IPS-18a (cell line): Measurements from ENCODE around the gene MEIS1.

Experiments
- H3K27ac ChIP-seq: one replicate; pipeline ENCODE4 v1.5.1; 2013; ENCODE audit warnings: low read length
- H3K27me3 ChIP-seq: one replicate; pipeline ENCODE4 v1.6.1; 2013; ENCODE audit warnings: mild to moderate bottlenecking, low read length; ENCODE audit not compliant: control insufficient read depth, insufficient read depth
- H3K36me3 ChIP-seq: one replicate; pipeline ENCODE4 v1.6.1; 2013; ENCODE audit warnings: low read depth, low read length; ENCODE audit not compliant: control insufficient read depth
- H3K4me1 ChIP-seq: one replicate; pipeline ENCODE4 v1.6.1; 2013; ENCODE audit warnings: low read depth, low read length; ENCODE audit not compliant: control insufficient read depth
- H3K4me3 ChIP-seq: one replicate; pipeline ENCODE4 v1.5.1; 2013; ENCODE audit warnings: low read length
- H3K9ac ChIP-seq: one replicate; pipeline ENCODE4 v1.6.1; 2013; ENCODE audit warnings: mild to moderate bottlenecking, low read length, moderate library complexity
- H3K9me3 ChIP-seq: one replicate; pipeline ENCODE4 v1.6.1; 2013; ENCODE audit warnings: low read depth, low read length; ENCODE audit not compliant: control insufficient read depth

The MEIS1 gene

DNA sequence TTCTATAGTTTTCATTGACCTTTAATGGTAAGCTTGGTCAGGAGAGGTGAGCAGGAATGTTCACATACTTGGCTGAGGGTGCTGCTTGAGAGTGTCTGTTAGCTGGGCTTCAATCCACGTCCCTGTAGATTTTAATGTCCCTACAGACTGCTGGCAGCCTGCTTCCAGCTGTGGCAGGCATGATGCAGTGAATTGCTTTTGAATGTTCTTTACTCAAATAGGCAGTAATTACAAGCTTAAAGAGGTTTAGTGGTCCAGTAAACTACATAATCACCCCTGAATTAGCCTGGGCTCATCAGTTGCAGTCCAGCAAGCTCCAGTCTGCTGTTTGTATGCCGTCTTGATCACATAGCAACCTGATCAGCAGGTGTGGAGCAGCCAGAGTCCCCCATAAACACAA lies 102.1 kb downstream of the MEIS1 start:
- Histone ChIP-seq H3K9ac (no peak overlapping the region), H3K9me3 (no peaks in the 10 kb centered on the region), H3K27ac (no peak overlapping the region), H3K4me1 (peaks cover 14% of the 10 kb centered on the region), H3K4me3 (no peak overlapping the region), H3K36me3 (no peaks in the 10 kb centered on the region), H3K27me3 (no peaks in the 10 kb centered on the region)

GRCh38 chr2:66538291-66538690 lies 103.4 kb downstream of the MEIS1 start:
- Histone ChIP-seq H3K9ac (no peak overlapping the region), H3K4me1 (peaks cover 16% of the 10 kb centered on the region), H3K4me3 (no peak overlapping the region), H3K27ac (no peak overlapping the region), H3K9me3 (no peaks in the 10 kb centered on the region), H3K36me3 (no peaks in the 10 kb centered on the region), H3K27me3 (no peaks in the 10 kb centered on the region)

DNA sequence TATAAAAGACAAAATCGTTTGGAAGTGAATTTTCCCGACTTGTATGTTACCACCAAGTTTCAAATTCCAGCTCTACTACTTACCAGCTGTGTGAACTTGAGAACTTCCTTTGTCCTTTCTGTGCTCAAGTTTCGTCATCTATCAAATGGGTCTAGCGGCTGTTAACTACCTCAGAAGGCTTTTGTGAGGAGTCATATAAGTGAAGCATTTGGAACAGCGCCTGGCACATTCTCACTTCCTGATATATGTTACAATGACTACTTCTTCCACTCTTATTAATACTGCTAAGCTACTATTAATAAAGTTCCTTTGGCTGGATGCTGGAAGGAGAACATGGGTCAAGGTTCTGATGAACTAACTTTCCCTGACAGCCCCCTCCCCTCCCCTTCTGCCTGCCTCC lies 104.5 kb downstream of the MEIS1 start:
- H3K9me3 ChIP-seq, result no peaks in the 10 kb centered on the region
- H3K36me3 ChIP-seq, result no peaks in the 10 kb centered on the region
- no peaks in the 10 kb centered on the region for H3K27me3 ChIP-seq
- no peak overlapping the region for H3K27ac ChIP-seq
- H3K9ac ChIP-seq, result no peak overlapping the region
- H3K4me1 ChIP-seq, result peaks cover 25% of the 10 kb centered on the region
- H3K4me3 ChIP-seq, result no peak overlapping the region

DNA sequence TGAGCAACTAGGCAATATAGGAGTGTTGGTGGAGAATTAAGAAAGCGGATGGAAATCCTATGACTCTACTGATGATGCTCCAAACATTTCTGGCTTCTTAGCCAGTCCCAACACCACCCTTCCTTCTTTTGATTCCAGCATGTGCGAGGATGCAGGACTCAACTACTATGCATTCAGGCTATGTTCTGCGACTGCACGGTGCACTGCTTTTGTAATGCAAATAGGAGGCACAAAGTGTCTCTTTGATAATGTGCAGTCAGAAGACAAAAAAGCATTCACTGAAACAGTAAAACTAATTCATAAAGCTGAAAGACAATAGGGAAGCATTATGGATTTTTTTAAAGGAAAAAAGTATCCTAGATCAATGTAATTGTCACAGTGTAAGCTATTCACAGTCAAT lies 106.7 kb downstream of the MEIS1 start:
- Histone ChIP-seq H3K4me3 (no peak overlapping the region), H3K9me3 (no peaks in the 10 kb centered on the region), H3K27me3 (no peaks in the 10 kb centered on the region), H3K4me1 (peaks cover 19% of the 10 kb centered on the region), H3K27ac (no peak overlapping the region), H3K36me3 (no peaks in the 10 kb centered on the region), H3K9ac (no peak overlapping the region)

GRCh38 chr2:66543257-66543767 lies 108.4 kb downstream of the MEIS1 start:
- Histone ChIP-seq H3K36me3 (no peaks in the 10 kb centered on the region), H3K4me3 (no peak overlapping the region), H3K27ac (no peak overlapping the region), H3K9me3 (no peaks in the 10 kb centered on the region), H3K27me3 (no peaks in the 10 kb centered on the region), H3K4me1 (peaks cover 15% of the 10 kb centered on the region), H3K9ac (no peak overlapping the region)

GRCh38 chr2:66544258-66544657 lies 109.3 kb downstream of the MEIS1 start:
- Histone ChIP-seq H3K4me3 (no peak overlapping the region), H3K36me3 (no peaks in the 10 kb centered on the region), H3K9ac (no peak overlapping the region), H3K4me1 (peaks cover 15% of the 10 kb centered on the region), H3K27me3 (no peaks in the 10 kb centered on the region), H3K9me3 (no peaks in the 10 kb centered on the region), H3K27ac (no peak overlapping the region)

- Histone ChIP-seq H3K27ac (no peak overlapping the region), H3K9ac (no peak overlapping the region), H3K4me3 (no peak overlapping the region), H3K9me3 (no peaks in the 10 kb centered on the region), H3K4me1 (peaks cover 15% of the 10 kb centered on the region), H3K36me3 (no peaks in the 10 kb centered on the region), H3K27me3 (no peaks in the 10 kb centered on the region)
These were observed 110.3 kb downstream of the MEIS1 start for GRCh38 chr2:66545258-66545657.

GRCh38 chr2:66547118-66547517 lies 112.2 kb downstream of the MEIS1 start:
- H3K4me1 ChIP-seq, result peaks cover 11% of the 10 kb centered on the region
- H3K9me3 ChIP-seq, result no peaks in the 10 kb centered on the region
- H3K9ac ChIP-seq, result no peak overlapping the region
- H3K27me3 ChIP-seq, result no peaks in the 10 kb centered on the region
- H3K27ac ChIP-seq, result no peak overlapping the region
- H3K36me3 ChIP-seq, result no peaks in the 10 kb centered on the region
- H3K4me3 ChIP-seq, result no peak overlapping the region

- Histone ChIP-seq H3K27ac (no peak overlapping the region), H3K4me1 (peaks cover 11% of the 10 kb centered on the region), H3K9me3 (no peaks in the 10 kb centered on the region), H3K4me3 (no peak overlapping the region), H3K9ac (no peak overlapping the region), H3K27me3 (no peaks in the 10 kb centered on the region), H3K36me3 (no peaks in the 10 kb centered on the region)
These were observed 113.0 kb downstream of the MEIS1 start for GRCh38 chr2:66547887-66548286.

- Histone ChIP-seq H3K9ac (no peak overlapping the region), H3K4me3 (no peak overlapping the region), H3K27ac (no peak overlapping the region), H3K36me3 (no peaks in the 10 kb centered on the region), H3K27me3 (no peaks in the 10 kb centered on the region), H3K9me3 (no peaks in the 10 kb centered on the region), H3K4me1 (peaks cover 8% of the 10 kb centered on the region)
These were observed 113.5 kb downstream of the MEIS1 start for GRCh38 chr2:66548422-66548821.

GRCh38 chr2:66550826-66551225 lies 115.9 kb downstream of the MEIS1 start:
- H3K9ac ChIP-seq, result no peak overlapping the region
- H3K27me3 ChIP-seq, result no peaks in the 10 kb centered on the region
- H3K27ac ChIP-seq, result no peak overlapping the region
- H3K4me3 ChIP-seq, result no peak overlapping the region
- H3K4me1 ChIP-seq, result no peaks in the 10 kb centered on the region
- no peaks in the 10 kb centered on the region for H3K9me3 ChIP-seq
- H3K36me3 ChIP-seq, result no peaks in the 10 kb centered on the region

DNA sequence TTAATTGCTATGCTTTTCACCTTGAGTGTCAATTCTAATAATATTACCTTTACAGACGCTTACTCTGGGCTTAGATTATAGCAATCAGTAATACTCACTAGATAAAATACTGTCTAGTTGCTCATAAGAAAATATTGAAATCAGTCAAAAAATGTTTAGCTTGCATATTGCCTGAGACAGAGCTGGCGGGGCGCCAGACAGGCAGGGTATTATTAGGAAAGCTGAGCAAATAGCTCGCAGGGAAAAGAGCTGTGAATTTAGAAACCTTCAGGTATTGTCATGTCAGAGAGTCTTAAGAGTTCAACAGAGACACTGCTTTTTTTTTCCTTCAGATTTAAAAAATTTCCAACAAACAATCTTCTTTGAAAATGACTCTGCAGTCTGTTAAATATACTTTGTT lies 118.4 kb downstream of the MEIS1 start:
- no peaks in the 10 kb centered on the region for H3K4me1 ChIP-seq
- no peaks in the 10 kb centered on the region for H3K36me3 ChIP-seq
- H3K9me3 ChIP-seq, result no peaks in the 10 kb centered on the region
- H3K4me3 ChIP-seq, result no peak overlapping the region
- no peaks in the 10 kb centered on the region for H3K27me3 ChIP-seq
- no peak overlapping the region for H3K27ac ChIP-seq
- H3K9ac ChIP-seq, result no peak overlapping the region
